Measurements from ENCODE around the gene ADD2. TPM values are rescaled to one million over a fixed set of nuclear protein-coding genes. Genes with fewer than 3 reads are reported as not detected.

ADD2 gene
- total RNA-seq, 1 experiment from 2014 or later = 124 TPM

GRCh38 chr2:70664525-70664924 is 103.5 kb downstream of the ADD2 start:
- no peak overlapping the region for H3K14ac ChIP-seq (ENCODE audit: insufficient read depth, low read length)
- no peak overlapping the region for H2BK12ac ChIP-seq (ENCODE audit: insufficient read length, low read depth, low read length)
- no peak overlapping the region for H3T11ph ChIP-seq (ENCODE audit: low read length)
- H3K23ac ChIP-seq (ENCODE audit: insufficient read length, low read depth, low read length) = no peak overlapping the region
- Mint-ChIP-seq H3K36me3 (ENCODE audit: insufficient read depth in 1 of 3, low read depth in 3 of 3) (peaks cover 59 to 84% (median 61%) of the 10 kb centered on the region in 3 experiments), H3K9me3 (no peaks in the 10 kb centered on the region), H3K4me1 (no peaks in the 10 kb centered on the region; a peak in 1 of 4 replicates), H3K27me3 (ENCODE audit: low read depth) (peaks cover 1% of the 10 kb centered on the region), H3K4me3 (no peak overlapping the region), H3K27ac (peak overlapping the region in 1 of 3 experiments; percentile 5; a peak in 1 of 7 replicates)
- H4K20me1 ChIP-seq (ENCODE audit: control insufficient read depth, insufficient read depth, insufficient read length) = no peaks in the 10 kb centered on the region
- H3K27me3 ChIP-seq (ENCODE audit: insufficient read depth, low read length) = no peaks in the 10 kb centered on the region
- no peak overlapping the region for H2BK20ac ChIP-seq (ENCODE audit: low read depth, low read length, poor library complexity, severe bottlenecking)
- H3K79me2 ChIP-seq (ENCODE audit: insufficient read depth, low read length) = no peaks in the 10 kb centered on the region
- H2AFZ ChIP-seq (ENCODE audit: low read length) = no peak overlapping the region
- no peak overlapping the region for H4K91ac ChIP-seq (ENCODE audit: insufficient read length, low read depth, low read length)
- no peak overlapping the region for H3K18ac ChIP-seq (ENCODE audit: insufficient read length, low read depth, low read length)
- no peak overlapping the region for H2AK5ac ChIP-seq (ENCODE audit: insufficient read length, low read length)
- no peak overlapping the region for H2BK15ac ChIP-seq (ENCODE audit: low read depth, low read length)
- no peaks in the 10 kb centered on the region for H3K23me2 ChIP-seq (ENCODE audit: insufficient read length, low read depth, low read length, poor library complexity, severe bottlenecking)
- no peak overlapping the region for H3K9ac ChIP-seq (ENCODE audit: extremely low read depth, insufficient read length, low read length)
- no peaks in the 10 kb centered on the region for H3K79me1 ChIP-seq (ENCODE audit: insufficient read depth, low read depth, low read length, poor library complexity, severe bottlenecking)
- H3K4me1 ChIP-seq (ENCODE audit: insufficient read depth, low read length) = no peaks in the 10 kb centered on the region
- H3K27ac ChIP-seq (ENCODE audit: insufficient read length, low read depth, low read length) = no peak overlapping the region
- no peak overlapping the region for H4K8ac ChIP-seq (replicated peaks; ENCODE audit: insufficient read length, low read depth, low read length)
- H2BK5ac ChIP-seq (ENCODE audit: insufficient read length, low read length) = no peak overlapping the region
- no peak overlapping the region for H3K4me2 ChIP-seq (ENCODE audit: insufficient read depth, insufficient read length, low read length)
- peak; percentile 12 for DNase-seq
- WGBS (ENCODE audit: extremely low coverage, insufficient read length, low lambda C conversion rate) = 100% methylated on average over 1 of the region's 7 CpGs
- no peak overlapping the region for H3K4ac ChIP-seq (ENCODE audit: low read depth, low read length)
- TF ChIP-seq, protein P1, sequence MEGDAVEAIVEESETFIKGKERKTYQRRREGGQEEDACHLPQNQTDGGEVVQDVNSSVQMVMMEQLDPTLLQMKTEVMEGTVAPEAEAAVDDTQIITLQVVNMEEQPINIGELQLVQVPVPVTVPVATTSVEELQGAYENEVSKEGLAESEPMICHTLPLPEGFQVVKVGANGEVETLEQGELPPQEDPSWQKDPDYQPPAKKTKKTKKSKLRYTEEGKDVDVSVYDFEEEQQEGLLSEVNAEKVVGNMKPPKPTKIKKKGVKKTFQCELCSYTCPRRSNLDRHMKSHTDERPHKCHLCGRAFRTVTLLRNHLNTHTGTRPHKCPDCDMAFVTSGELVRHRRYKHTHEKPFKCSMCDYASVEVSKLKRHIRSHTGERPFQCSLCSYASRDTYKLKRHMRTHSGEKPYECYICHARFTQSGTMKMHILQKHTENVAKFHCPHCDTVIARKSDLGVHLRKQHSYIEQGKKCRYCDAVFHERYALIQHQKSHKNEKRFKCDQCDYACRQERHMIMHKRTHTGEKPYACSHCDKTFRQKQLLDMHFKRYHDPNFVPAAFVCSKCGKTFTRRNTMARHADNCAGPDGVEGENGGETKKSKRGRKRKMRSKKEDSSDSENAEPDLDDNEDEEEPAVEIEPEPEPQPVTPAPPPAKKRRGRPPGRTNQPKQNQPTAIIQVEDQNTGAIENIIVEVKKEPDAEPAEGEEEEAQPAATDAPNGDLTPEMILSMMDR (conservative IDR thresholded peaks at IDR 0.05) = no peak
- H2BK120ac ChIP-seq (ENCODE audit: low read depth, low read length, poor library complexity, severe bottlenecking) = no peak overlapping the region
- H3K56ac ChIP-seq (ENCODE audit: insufficient read length, low read depth, low read length) = no peak overlapping the region
- H3K9me3 ChIP-seq (ENCODE audit: control insufficient read depth, low read depth, low read length) = no peaks in the 10 kb centered on the region
- H4K5ac ChIP-seq (ENCODE audit: insufficient read length, low read depth, low read length) = peak overlapping the region; percentile 4

Data from H9 (cell line).